Measurements from ENCODE around the gene USHBP1.
A peak's percentile ranks its signal among the peaks of the same experiment; 100 is the strongest.
"Not testable (repeated sequence)": the region's sequence is repeated elsewhere in the genome, so short reads cannot be mapped to it uniquely, and the experiment has no call there.

Gene USHBP1

DNA sequence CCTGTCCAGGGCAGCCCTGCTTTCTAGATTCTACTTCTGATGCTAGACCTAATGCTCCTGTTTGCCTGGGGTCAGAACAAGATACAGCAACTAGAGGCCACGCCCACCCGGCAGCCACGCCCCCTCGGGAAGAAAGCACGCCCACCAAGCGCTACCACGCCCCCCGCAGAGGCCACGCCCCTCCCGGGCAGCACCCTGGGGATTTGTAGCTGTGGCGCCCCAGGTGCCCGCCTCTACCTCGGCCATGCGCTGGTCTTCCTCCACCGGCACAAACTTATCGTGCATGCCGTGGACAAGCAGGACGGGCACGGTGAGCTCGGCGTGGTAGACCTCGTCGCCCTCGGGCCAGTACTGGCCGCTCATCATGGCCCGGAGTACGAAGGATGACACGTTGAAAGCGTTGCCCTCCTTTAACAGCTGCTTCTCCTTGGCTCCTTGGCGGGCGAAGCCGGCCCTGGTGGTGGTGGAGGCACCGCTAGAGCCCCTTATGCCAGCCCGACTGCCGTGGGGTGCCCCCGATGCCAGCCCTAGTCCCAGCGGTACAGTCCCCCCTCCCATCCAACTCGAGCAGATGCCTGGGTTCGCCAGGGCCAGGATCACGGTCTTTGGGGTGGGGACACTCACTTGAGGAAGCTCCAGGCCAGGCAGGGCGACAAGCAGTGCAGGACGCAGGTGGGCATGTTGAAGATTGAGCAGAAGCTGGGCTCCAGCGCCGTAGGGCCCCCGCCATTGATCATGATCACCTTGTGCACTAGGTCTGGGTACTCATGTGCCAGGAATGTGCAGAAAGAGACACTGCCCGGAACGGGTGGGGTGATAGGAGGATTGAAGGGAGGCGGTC is 29.7 kb upstream of the USHBP1 start:
- DNase-seq (ENCODE audit: low spot score): peak; percentile 86

DNA sequence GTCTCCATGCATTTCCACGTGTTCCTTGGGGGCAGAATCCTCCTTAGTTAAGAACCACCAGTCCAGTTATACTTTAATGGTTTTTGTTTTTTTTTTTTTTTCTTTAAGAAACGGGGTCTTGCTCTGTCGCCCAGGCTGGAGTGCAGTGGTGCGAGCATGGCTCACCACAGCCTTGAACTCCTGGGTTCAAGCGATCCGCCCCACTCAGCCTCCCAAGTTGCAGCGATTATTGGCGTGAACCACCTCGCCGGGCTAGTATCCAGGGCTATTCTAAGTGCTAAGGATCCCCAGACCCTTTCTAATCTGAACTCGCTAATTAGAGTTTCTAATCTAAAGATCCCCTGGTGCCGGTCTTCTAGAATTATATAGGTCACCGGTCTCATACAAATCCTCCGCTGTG is 29.1 kb upstream of the USHBP1 start:
- DNase-seq (ENCODE audit: low spot score): no peak

DNA sequence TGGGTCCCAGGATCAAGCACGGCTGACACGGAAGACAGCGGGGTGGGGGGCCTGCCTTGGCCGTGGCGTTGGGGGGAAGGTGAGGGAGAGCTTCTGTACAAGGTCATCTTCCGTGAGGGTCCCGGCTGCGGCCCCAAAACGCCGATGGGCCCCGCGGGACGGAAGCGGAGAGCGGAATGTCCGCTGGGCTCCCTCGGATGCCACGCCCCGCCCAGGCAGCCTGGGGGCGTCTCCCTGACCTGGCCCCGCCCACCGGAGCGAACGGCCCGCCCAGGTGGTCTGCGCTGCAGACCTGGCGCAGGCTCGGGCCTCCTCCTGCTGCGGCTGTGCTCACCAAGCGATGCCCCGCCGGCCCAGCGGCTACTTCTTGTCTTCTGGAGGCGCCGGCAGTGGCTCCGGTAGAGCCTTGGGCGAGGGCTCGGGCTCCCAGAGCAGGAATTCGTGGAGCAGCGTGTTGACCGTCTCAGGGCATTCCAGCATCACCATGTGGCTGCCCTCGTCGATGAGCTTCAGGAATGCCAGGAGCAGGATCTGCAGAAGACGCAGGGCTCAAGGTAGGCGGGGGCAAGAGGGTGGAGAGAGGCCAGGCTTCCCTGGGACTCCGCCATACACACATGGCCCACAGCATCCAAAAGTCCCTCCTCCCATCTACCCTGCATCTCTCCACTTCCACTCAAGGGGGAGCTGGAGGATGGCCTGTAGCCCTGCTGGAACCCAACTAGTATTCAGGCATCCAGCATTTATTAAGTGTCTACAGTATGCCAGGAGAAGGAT is 27.9 kb upstream of the USHBP1 start:
- peak; percentile 87 for DNase-seq (ENCODE audit: low spot score)

DNA sequence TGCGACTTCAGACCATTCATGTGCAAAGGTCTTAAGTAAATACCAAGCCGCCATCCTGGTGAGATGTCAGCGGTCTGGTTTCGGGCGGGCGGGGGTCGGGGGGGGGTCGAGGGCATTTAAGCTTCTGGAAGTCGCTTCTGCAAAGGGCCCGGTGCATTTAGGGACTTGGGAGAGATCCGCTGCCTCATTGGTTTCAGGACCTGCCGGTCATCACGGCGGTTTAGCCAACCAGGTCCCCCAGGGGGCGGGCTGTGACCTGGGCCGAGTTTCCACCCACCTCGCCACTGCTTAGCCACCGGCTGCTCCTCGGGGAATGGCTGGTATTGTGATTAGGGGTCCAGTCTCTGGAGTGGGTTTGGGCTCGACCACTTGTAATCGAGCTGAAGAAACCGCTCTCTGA is 24.9 kb upstream of the USHBP1 start:
- peak; percentile 87 for DNase-seq (ENCODE audit: low spot score)

DNA sequence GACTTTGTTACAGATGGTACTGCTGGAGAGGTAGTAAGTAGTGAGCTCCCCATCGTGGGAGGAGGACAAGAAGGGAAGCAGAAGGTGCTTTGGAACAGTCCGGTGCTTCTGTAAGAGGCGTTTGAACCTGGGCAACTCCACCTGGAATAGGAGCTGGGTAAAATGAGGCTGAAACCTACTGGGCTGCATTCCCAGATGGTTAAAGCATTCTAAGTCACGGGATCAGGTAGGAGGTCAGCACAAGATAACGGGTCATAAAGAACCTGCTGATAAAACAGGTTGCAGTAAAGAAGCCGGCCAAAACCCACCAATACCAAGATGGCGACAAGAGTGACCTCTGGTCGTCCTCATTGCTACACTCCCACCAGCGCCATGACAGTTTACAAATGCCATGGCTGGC is 22.2 kb upstream of the USHBP1 start:
- no peak for DNase-seq (ENCODE audit: low spot score)

DNA sequence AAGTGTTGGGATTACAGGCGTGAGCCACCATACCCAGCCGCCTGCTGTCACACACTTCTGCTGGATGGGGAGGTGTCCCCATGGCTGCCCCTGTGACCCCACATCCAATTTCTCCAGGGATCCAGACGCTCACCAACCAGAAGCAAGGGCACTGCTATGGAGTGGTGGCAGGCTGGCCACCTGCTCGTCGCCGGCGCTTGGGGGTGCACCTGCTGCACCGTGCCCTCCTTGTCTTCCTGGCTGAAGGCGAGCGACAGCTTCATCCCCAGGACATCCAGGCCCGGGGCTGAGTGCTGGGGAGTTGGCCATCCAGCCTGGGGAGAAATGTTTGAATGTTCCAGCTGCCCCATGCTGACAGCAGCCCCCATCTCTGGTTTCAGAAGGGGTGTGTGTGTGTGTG is 21.7 kb upstream of the USHBP1 start:
- DNase-seq (ENCODE audit: low spot score): no peak

DNA sequence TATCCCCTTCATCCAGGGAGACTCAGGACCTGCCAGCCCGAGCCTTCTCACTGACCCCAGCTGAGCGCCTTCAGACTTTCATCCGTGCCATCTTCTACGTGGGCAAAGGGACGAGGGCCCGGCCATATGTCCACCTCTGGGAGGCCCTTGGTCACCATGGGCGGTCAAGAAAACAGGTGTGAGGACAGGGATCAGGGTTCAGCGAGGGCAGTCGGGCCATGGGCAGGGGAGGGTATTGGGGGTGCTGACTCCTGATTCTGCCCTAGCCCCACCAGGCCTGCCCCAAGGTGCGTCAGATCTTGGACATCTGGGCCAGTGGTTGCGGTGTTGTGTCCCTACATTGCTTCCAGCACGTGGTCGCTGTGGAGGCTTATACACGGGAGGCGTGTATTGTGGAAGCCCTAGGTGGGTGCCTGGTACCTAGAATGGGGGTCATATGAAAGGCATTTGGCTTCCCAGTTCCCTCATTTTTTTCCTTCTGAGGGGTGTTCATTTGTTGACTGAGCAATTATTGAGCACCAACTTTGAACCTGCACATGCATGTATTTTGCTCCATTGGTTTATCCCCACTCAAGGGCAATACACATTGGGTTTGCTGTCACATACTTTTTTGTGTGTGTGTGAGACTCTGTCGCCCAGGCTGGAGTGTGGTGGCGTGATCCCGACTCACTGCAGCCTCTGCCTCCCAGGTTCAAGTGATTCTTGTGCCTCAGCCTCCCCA is 21.0 kb upstream of the USHBP1 start:
- DNase-seq (ENCODE audit: low spot score): no peak

DNA sequence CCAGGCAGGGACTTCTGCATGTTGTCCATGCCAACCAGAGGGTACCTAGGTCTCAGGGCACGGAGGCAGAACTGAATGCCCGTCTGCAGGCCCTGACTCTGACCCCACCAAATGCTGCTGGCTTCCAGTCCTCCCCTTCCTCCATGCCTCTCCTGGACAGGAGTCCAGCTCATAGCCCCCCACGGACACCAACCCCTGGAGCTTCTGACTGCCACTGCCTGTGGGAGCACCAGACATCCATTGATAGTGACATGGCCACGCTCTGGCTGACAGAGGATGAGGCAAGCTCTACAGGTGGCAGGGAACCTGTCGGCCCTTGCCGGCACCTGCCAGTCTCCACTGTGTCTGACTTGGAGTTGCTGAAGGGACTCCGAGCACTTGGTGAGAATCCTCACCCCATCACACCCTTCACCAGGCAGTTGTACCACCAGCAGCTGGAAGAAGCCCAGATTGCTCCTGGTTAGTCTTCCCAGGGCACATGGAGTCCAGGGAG is 19.0 kb upstream of the USHBP1 start:
- DNase-seq (ENCODE audit: low spot score): no peak

DNA sequence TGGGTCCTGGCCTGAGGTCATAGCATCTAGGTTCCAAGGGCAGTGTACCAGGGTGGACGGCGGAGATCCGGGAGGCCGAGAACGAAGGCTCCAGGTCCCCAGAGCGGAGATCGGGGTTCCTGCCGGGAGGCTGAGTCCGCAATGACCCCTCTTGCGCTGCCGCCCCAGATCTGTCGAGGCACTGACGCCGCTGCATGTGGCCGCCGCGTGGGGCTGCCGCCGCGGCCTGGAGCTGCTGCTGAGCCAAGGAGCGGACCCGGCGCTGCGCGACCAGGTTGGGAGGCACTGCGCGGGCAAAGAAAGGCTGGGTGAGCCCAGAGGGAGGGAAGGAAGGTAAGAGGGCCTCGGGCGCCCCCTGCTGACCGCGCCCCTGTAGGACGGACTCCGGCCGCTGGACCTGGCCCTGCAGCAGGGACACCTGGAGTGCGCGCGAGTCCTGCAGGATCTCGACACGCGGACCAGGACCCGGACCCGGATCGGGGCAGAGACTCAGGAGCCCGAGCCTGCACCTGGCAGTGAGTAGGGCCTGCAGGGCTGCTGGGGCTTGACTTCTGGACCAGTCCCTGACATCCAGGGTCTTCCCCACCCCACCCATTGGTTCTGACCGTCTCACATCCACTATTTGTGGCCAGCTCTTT is 18.1 kb upstream of the USHBP1 start:
- peak; percentile 92 for DNase-seq (ENCODE audit: low spot score)

DNA sequence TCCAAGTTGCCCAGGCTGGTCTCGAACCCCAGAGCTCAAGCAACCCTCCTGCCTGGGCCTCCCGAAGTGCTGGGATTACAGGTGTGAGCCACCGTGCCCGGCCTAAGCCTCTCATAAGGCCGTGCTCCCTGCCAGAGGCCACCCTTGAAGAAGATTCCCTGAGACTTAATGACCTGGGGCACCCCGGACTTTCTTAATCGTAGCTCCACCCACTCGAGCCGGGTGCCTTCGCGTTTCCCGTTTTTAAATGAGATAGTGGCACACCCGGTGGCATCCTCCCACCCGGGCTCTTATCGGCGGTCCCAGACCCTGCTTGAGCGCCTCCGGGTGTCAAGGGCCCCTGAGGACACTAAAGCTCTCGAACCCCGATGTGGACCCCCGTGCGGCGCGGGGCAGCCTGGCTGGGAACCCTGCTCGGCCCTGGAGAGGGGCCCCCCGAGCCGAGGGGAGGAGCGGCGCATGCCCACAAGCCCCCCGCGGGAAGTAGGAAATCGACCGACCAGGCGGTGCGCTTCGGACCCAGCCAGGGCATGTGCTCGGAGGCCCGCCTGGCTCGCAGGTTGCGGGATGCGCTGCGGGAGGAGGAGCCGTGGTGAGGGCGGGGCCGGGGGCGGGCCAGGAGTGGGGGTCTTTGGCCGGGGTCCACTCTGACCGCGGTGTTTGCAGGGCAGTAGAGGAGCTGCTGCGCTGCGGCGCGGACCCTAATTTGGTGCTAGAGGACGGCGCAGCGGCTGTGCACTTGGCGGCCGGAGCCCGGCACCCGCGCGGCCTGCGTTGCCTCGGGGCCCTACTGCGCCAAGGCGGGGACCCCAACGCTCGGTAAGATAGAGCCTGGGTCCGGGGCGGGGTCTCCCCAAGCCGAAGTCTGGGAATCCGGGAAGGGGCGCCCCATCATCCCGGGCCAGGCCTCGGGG is 17.1 kb upstream of the USHBP1 start, which contains the start of gene ANKLE1:
TSS of gene ANKLE1 (plus strand) at position 511 of the 914 bp plus-strand sequence. CDS start at position 531, 20 bp downstream.
- DNase-seq (ENCODE audit: low spot score): no peak

DNA sequence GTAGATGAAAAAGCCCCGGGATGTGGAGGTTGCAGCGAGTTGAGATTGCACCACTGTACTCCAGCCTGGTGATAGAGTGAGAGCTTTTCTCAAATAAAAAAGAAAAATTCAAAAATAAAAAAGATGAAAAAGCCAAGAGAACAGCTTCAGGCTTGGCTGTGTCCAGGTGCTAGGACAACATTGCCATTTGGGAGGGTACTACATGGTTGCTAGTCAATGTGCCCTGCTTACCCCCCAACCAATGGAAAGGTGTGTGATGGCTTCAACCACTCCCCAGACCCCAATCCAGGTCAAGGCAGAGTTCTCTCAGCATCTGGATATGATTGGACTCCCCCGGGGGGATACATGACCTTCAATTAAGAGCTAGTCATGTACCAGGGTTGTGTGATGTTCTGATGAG is 14.9 kb upstream of the USHBP1 start:
- DNase-seq (ENCODE audit: low spot score): no peak

DNA sequence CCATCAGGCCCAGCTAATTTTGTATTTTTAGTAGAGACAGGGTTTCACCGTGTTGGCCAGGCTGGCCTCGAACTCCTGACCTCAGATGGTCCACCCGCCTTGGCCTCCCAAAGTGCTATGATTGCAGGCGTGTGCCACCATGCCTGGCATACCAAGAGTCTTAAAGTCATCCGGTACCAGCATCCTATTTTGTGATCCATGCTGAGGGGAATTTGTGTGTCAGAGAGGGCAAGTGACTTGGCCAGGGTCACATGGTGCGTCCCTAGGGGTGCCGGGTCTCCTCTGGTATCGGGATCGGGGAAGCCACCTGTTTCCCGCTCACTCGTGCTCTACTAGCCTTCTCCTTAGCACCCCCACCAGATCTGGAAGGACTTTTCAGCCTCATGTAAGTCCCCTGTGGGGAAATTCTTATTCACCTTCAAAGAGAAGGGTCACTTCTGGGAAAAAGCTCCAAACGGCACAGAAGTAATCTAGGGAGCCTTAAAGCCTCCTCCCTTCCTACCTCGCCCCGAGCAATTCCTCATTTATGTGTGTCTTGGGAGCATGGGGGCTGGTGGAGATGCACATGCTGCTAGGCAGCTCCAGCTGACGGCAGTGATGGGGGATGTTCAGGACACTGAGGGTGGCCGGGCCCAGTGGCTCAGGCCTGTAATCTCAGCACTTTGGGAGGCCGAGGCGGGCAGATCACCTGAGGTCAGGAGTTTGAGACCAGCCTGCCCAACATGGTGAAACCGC is 11.1 kb upstream of the USHBP1 start:
- DNase-seq (ENCODE audit: low spot score): no peak

DNA sequence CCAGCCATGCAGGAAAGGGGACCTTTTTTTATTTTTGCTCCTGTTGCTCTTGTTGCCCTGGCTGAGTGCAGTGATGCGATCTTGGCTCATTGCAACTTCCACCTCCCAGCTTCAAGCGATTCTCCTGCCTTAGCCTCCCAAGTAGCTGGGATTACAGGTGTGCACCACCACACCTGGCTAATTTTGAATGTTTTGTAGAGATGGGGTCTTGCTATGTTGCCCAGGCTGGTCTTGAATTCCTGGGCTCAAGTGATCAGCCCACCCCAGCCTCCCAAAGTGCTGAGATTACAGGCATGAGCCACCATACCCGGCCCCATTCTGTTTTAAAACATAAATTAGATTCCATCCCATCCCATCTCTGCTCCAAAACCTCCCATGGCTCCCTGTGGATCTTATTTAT is 10.3 kb upstream of the USHBP1 start:
- not testable (repeated sequence) for DNase-seq (ENCODE audit: low spot score)

DNA sequence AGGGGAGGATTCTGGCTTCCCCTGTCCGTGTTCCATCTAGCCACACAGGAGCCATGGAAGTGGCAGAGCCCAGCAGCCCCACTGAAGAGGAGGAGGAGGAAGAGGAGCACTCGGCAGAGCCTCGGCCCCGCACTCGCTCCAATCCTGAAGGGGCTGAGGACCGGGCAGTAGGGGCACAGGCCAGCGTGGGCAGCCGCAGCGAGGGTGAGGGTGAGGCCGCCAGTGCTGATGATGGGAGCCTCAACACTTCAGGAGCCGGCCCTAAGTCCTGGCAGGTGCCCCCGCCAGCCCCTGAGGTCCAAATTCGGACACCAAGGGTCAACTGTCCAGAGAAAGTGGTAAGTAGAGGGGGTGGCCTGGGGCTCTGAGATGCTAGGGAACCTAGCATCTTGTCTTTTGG is 4.2 kb upstream of the USHBP1 start:
- no peak for DNase-seq (ENCODE audit: low spot score)

DNA sequence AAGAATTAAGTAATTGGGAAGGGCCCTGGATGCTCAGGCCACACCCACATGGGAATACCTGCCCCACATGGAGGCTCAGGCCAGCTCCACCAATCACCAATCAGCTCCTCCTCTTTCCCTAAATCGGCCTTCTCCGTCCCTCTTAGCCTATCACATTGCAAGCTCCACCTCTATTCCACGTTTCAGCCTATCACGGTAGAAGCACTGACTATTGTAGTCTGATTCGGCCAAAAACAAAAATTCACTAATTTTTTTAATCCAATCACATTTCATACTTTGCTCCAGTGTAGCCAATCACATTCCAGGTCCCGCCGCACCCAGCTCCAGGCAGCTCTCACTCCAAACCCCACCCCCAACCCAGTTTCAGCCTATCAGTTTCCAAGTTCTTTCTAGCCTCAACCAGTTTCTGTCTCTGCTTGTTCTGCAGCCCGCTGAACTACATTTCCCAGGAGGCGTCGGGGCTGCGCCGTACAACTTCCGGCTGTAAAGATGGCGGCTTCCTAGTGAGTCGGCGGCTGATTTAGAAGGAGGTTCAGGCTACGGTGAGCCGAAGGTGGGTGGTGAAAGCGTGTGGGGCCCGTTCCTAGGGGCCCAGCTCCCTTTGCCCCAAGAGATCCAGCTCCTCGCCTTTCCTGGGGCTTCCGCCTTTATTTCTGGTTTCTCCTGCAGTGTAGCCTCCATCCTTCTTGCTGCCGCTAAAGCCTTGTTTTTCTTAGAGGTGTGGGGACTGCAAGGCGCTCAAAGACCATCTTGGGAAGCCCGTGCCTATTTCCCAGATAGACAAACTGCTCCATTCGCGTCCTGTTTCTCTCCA is 2.6 kb upstream of the USHBP1 start, which contains the start of gene BABAM1:
TSS of gene BABAM1 (plus strand) at position 469 of the 814 bp plus-strand sequence. CDS start 1,364 bp downstream, outside the sequence.
- DNase-seq (ENCODE audit: low spot score): peak; percentile 96

DNA sequence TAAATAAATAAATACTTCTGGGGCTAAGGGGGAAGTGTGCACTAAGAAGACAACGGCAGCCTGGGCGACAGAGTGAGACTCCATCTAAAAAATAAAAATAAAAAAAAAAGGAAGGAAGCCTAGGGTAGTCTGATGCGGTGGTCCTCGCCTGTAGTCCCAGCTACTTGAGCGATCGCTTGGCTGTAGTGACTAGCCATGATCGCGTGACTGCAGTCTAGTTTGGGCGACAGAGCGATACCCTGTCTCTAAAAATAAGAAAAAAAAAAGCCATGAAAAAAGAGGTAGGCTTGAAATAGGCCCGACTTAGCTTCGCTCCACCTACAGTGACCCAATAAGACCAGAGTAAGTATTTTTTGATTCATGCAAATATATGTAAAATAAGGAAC is 2.0 kb upstream of the USHBP1 start:
- DNase-seq (ENCODE audit: low spot score): no peak

DNA sequence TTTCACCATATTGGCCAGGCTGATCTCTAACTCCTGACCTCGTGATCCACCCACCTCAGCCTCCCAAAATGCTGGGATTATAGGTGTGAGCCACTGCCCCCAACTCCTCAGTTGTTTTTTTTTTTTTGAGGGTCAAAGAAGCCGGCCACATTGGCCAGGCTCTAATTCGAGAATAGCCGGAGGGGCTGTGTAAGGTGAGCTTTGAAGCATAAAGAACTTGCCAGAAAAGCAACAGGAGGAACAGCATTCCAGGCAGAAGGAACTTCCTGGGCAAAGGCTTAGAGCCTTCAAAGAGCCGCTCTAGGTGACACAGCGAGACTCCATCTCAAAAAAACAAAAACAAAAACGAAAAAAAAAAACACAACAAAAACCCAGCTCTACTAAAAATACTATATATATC is 1.5 kb upstream of the USHBP1 start:
- no peak for DNase-seq (ENCODE audit: low spot score)

DNA sequence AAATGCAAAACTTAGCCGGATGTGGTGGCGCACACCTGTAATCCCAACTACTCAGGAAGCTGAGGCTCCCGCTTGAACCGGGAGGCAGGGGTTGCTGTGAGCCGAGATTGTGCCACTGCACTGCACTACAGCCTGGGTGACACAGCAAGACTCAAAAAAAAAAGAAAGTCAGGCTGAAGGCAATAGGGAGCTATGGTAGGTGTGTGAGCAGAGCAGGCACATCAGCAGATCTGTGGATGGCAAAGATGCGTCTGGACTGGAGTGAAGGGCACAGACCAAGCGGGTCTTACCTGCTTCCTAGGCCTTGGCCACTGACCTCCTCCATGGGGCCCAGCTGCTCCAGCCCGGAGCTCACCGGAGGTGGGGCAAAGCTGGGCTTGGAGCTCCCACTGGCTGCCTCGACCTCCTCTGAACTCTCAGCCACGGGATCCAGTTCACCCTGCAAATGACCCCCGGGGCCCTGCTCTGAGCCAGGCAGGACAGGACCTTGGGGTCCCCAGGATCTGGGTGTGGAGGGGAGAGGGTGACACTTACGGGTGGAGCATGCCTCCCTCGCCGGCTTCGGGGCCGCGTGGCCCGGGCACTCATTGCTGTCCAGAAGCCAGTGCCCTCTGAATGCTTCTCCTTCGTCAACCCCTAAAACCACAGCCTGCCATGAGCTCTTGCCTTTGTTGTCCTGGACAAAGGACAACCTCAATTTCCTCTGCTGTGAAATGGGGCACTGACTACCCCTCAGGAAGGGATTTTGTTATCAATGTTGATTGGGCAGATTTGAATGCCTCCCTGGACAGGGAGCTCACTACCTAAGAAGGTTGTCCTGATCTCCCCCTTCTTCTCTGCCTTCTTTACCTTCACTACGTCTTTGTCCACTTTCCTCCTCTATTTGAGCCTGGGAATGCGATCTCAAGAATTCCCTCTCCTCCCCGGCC is 569 bp downstream of the USHBP1 start:
- no peak for DNase-seq (ENCODE audit: low spot score)
